HepG2 (cell line): ENCODE measurements around the gene PSMB2. TPM values are rescaled to one million over a fixed set of nuclear protein-coding genes. Genes with fewer than 3 reads are reported as not detected.

Experiments used
- BHLHE40 ChIP-seq: IDR thresholded peaks from 2 replicates; pipeline ENCODE4 v1.6.1; 2011; ENCODE audit warnings: low read length, improper control_type of control experiment
- CC2D1A ChIP-seq: sonication (generic); formaldehyde crosslinking; IDR thresholded peaks from 2 replicates; pipeline ENCODE4 v1.8.1; 2023; ENCODE audit warnings: mild to moderate bottlenecking, missing genetic modification reagents
- CCDC6 ChIP-seq: sonication (generic); formaldehyde crosslinking; IDR thresholded peaks from 2 replicates; pipeline ENCODE4 v1.8.1; 2022; ENCODE audit warnings: mild to moderate bottlenecking, missing genetic modification reagents, moderate library complexity
- HOXA7 ChIP-seq: sonication (generic); formaldehyde crosslinking; IDR thresholded peaks from 2 replicates; pipeline ENCODE4 v1.8.1; 2022; ENCODE audit warnings: mild to moderate bottlenecking, missing genetic modification reagents, moderate library complexity
- MBNL3 ChIP-seq: fragments of 250-450 bp; sonication (Bioruptor Pico); conservative IDR thresholded peaks from 2 replicates; pipeline ENCODE4 v1.8.0; 2022; ENCODE audit warnings: mild to moderate bottlenecking, inconsistent platforms
- PHF5A ChIP-seq: IDR thresholded peaks from one replicate; pipeline ENCODE4 v1.6.1; 2018; ENCODE audit warnings: low read depth, missing genetic modification reagents; ENCODE audit not compliant: unreplicated experiment
- SIX4 ChIP-seq: sonication (generic); formaldehyde crosslinking; IDR thresholded peaks from 2 replicates; pipeline ENCODE4 v1.4.0; 2020; ENCODE audit warnings: missing genetic modification reagents
- SKI ChIP-seq: fragments of 450-650 bp; IDR thresholded peaks from one replicate; pipeline ENCODE4 v1.6.1; 2018; ENCODE audit warnings: mild to moderate bottlenecking; ENCODE audit not compliant: partially characterized antibody
- SMAD1 ChIP-seq: sonication (generic); formaldehyde crosslinking; IDR thresholded peaks from 2 replicates; pipeline ENCODE4 v1.4.0; 2020; ENCODE audit warnings: missing genetic modification reagents, low read depth, mild to moderate bottlenecking, borderline replicate concordance
- TAF1 ChIP-seq: sonication (generic); formaldehyde crosslinking; IDR thresholded peaks from 2 replicates; pipeline ENCODE4 v1.4.0; 2020; ENCODE audit warnings: missing genetic modification reagents
- TP53 ChIP-seq: sonication (generic); formaldehyde crosslinking; conservative IDR thresholded peaks from 2 replicates; pipeline ENCODE4 v1.4.0; 2020; ENCODE audit warnings: missing genetic modification reagents
- U2AF2 ChIP-seq: fragments of 200-400 bp; formaldehyde crosslinking; IDR thresholded peaks from 2 replicates; pipeline ENCODE4 v1.6.1; 2017; ENCODE audit warnings: low read depth, mild to moderate bottlenecking, low read length
- ZBTB8A ChIP-seq: sonication (generic); formaldehyde crosslinking; IDR thresholded peaks from 2 replicates; pipeline ENCODE4 v1.4.0; 2020; ENCODE audit warnings: mild to moderate bottlenecking, low read depth, missing genetic modification reagents, borderline replicate concordance
- ZFP90 ChIP-seq: sonication (generic); formaldehyde crosslinking; IDR thresholded peaks from 2 replicates; pipeline ENCODE4 v1.8.0; 2022; ENCODE audit warnings: missing genetic modification reagents, mild to moderate bottlenecking, inconsistent platforms, borderline replicate concordance
- ZNF10 ChIP-seq: sonication (generic); formaldehyde crosslinking; IDR thresholded peaks from 2 replicates; pipeline ENCODE4 v1.4.0; 2020; ENCODE audit warnings: mild to moderate bottlenecking, low read depth, missing genetic modification reagents, borderline replicate concordance
- ZNF556 ChIP-seq: sonication (generic); formaldehyde crosslinking; IDR thresholded peaks from 2 replicates; pipeline ENCODE4 v1.4.0; 2020; ENCODE audit warnings: mild to moderate bottlenecking, missing genetic modification reagents, borderline replicate concordance
- ZNF616 ChIP-seq: sonication (generic); formaldehyde crosslinking; IDR thresholded peaks from 2 replicates; pipeline ENCODE4 v1.5.0; 2020; ENCODE audit warnings: low read depth, mild to moderate bottlenecking, missing genetic modification reagents
- ZNF670 ChIP-seq: sonication (generic); formaldehyde crosslinking; IDR thresholded peaks from 2 replicates; pipeline ENCODE4 v1.8.0; 2022; ENCODE audit warnings: mild to moderate bottlenecking, missing genetic modification reagents, borderline replicate concordance
- ZNF703 ChIP-seq: sonication (generic); formaldehyde crosslinking; IDR thresholded peaks from 2 replicates; pipeline ENCODE4 v1.5.1; 2020; ENCODE audit warnings: missing genetic modification reagents, mild to moderate bottlenecking, moderate library complexity, borderline replicate concordance
- ZSCAN25 ChIP-seq: sonication (generic); formaldehyde crosslinking; IDR thresholded peaks from 2 replicates; pipeline ENCODE4 v1.8.0; 2022; ENCODE audit warnings: mild to moderate bottlenecking, missing genetic modification reagents
- polyA plus RNA-seq, 8 experiments: library from polyadenylated mRNA; depleted of rRNA in 3 of 8; stranded (reverse) in 7 of 8; unstranded in 1 of 8; fragments of >200 nt; fragmentation: Illumina TruSeq in 4 of 8; extraction: Trizol in 4 of 8; gene quantifications; 2 replicates each; pipeline versions ENCODE4 v1.2.1 to v1.2.3, GENCODE V29; 2011 to 2016; ENCODE audit warnings: low read depth in 4 of 8, missing spikeins in 1 of 8, mixed read lengths in 1 of 8; ENCODE audit not compliant: insufficient read depth in 1 of 8
- total RNA-seq, 5 experiments: library from RNA; depleted of rRNA; stranded (reverse); fragments of >200 nt; fragmentation: Illumina TruSeq; extraction: Trizol; gene quantifications; 2 replicates each; pipeline ENCODE4 v1.2.3, GENCODE V29; 2016; ENCODE audit warnings: low read depth in 1 of 5
- TF ChIP-seq, protein P1 (sequence below): sonication (generic); formaldehyde crosslinking; IDR thresholded peaks from 2 replicates; pipeline ENCODE4 v1.8.0; 2022; ENCODE audit warnings: missing genetic modification reagents, low read depth, mild to moderate bottlenecking, borderline replicate concordance
- TF ChIP-seq, protein P2 (sequence below): sonication (generic); formaldehyde crosslinking; conservative IDR thresholded peaks from 2 replicates; pipeline ENCODE4 v1.8.1; 2023; ENCODE audit warnings: missing genetic modification reagents
- TF ChIP-seq, protein P3 (sequence below): sonication (generic); formaldehyde crosslinking; IDR thresholded peaks from 2 replicates; pipeline ENCODE4 v1.8.1; 2023; ENCODE audit warnings: mild to moderate bottlenecking, missing genetic modification reagents, borderline replicate concordance
- TF ChIP-seq, protein P4 (sequence below): sonication (generic); formaldehyde crosslinking; IDR thresholded peaks from 2 replicates; pipeline ENCODE4 v1.4.0; 2020; ENCODE audit warnings: missing genetic modification reagents
- TF ChIP-seq, protein P5 (sequence below): sonication (generic); formaldehyde crosslinking; IDR thresholded peaks from 2 replicates; pipeline ENCODE4 v1.4.0; 2020; ENCODE audit warnings: missing genetic modification reagents

The PSMB2 gene
- total and polyA plus RNA-seq, 2 of the 13 experiments (the other 11 are each of a cell fraction or from before 2014, with no cell fraction given) = 60.6 to 62.2 TPM

DNA sequence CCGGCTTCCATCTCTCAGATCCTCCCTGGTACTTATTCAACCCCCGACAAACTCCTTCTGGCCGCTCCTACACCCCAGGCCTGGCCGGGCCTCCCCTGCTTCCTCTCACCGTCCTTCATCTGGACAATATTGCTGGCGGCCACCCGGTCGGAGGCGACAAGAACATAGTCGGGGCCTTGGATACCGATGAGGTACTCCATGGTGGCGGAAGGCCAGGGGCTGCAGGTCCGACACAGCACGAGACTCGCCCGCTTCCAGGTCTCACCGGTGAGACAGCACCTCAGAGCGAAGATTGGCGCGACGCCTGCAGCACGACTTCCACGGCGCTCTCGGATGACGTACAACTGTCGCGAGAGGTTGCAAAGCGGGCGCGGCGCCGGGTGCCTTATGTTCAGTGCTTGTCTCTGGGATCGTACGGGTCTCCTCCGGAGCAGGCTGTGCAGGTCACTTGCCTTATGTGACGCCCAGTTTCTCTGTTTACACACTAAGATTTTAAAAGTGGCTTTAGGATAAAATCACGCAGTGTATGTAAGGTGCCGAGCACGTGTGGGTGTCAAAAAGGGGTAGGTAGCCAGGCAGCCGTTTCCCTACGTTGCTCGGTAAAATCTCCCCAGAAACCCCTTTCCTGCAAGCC is at the start of gene PSMB2 (continued):
- TF ChIP-seq, protein P1, sequence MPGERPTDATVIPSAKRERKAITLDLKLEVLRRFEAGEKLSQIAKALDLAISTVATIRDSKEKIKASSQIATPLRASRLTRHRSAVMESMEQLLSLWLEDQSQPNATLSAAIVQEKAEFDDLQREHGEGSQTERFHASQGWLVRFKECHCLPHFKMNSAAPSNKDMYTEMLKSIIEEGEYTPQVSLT = no peak
- TF ChIP-seq CCDC6 (peak; percentile 63; the same call in 1 of the 2 replicates), SKI (no peak), ZNF703 (CRISPR knock-in tag) (no peak), SMAD1 (CRISPR knock-in tag) (no peak), HOXA7 (no peak), ZNF670 (no peak), TAF1 (CRISPR knock-in tag) (peak; percentile 82), ZNF616 (CRISPR knock-in tag) (no peak; the same call in 1 of the 2 replicates), ZNF10 (CRISPR knock-in tag) (no peak), ZBTB8A (CRISPR knock-in tag) (no peak), U2AF2 (no peak), ZFP90 (no peak), ZSCAN25 (CRISPR knock-in tag) (no peak), SIX4 (peak; percentile 44; the same call in 1 of the 2 replicates), TP53 (CRISPR knock-in tag) (no peak), ZNF556 (peak; percentile 55; the same call in 1 of the 2 replicates), PHF5A (CRISPR knock-in tag) (no peak), MBNL3 (CRISPR knock-in tag) (no peak), BHLHE40 (peak; percentile 67), CC2D1A (no peak)
- TF ChIP-seq, protein P2, sequence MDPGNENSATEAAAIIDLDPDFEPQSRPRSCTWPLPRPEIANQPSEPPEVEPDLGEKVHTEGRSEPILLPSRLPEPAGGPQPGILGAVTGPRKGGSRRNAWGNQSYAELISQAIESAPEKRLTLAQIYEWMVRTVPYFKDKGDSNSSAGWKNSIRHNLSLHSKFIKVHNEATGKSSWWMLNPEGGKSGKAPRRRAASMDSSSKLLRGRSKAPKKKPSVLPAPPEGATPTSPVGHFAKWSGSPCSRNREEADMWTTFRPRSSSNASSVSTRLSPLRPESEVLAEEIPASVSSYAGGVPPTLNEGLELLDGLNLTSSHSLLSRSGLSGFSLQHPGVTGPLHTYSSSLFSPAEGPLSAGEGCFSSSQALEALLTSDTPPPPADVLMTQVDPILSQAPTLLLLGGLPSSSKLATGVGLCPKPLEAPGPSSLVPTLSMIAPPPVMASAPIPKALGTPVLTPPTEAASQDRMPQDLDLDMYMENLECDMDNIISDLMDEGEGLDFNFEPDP (CRISPR knock-in tag) = 0 out of 2 replicates have a peak, but pooled peaks have one; percentile 76
- TF ChIP-seq, protein P3, sequence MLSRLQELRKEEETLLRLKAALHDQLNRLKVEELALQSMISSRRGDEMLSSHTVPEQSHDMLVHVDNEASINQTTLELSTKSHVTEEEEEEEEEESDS (CRISPR knock-in tag) = no peak
- TF ChIP-seq, protein P4, sequence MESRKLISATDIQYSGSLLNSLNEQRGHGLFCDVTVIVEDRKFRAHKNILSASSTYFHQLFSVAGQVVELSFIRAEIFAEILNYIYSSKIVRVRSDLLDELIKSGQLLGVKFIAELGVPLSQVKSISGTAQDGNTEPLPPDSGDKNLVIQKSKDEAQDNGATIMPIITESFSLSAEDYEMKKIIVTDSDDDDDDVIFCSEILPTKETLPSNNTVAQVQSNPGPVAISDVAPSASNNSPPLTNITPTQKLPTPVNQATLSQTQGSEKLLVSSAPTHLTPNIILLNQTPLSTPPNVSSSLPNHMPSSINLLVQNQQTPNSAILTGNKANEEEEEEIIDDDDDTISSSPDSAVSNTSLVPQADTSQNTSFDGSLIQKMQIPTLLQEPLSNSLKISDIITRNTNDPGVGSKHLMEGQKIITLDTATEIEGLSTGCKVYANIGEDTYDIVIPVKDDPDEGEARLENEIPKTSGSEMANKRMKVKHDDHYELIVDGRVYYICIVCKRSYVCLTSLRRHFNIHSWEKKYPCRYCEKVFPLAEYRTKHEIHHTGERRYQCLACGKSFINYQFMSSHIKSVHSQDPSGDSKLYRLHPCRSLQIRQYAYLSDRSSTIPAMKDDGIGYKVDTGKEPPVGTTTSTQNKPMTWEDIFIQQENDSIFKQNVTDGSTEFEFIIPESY = no peak
- TF ChIP-seq, protein P5, sequence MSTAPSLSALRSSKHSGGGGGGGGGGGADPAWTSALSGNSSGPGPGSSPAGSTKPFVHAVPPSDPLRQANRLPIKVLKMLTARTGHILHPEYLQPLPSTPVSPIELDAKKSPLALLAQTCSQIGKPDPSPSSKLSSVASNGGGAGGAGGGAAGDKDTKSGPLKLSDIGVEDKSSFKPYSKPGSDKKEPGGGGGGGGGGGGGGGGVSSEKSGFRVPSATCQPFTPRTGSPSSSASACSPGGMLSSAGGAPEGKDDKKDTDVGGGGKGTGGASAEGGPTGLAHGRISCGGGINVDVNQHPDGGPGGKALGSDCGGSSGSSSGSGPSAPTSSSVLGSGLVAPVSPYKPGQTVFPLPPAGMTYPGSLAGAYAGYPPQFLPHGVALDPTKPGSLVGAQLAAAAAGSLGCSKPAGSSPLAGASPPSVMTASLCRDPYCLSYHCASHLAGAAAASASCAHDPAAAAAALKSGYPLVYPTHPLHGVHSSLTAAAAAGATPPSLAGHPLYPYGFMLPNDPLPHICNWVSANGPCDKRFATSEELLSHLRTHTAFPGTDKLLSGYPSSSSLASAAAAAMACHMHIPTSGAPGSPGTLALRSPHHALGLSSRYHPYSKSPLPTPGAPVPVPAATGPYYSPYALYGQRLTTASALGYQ (CRISPR knock-in tag) = peak; percentile 43; the same call in 1 of the 2 replicates
